GM18498 (cell line): ENCODE data around the gene DIP2B.
"Not testable (repeated sequence)": the region's sequence is repeated elsewhere in the genome, so short reads cannot be mapped to it uniquely, and the experiment has no call there.

Experiments used
- ATAC-seq: cut with Tn5 transposase; IDR thresholded peaks from one replicate; pipeline ENCODE4 v1.9.1; 2021; ENCODE audit warnings: mild to moderate bottlenecking, moderate library complexity; ENCODE audit not compliant: unreplicated experiment

DIP2B gene

GRCh38 chr12:50550530-50551223, 45.9 kb downstream of the DIP2B start:
- no peak for ATAC-seq

GRCh38 chr12:50551866-50552265, 47.1 kb downstream of the DIP2B start:
- ATAC-seq: no peak

GRCh38 chr12:50554651-50555050, 49.9 kb downstream of the DIP2B start:
- no peak for ATAC-seq

- ATAC-seq: no peak
Measured at GRCh38 chr12:50555471-50555885, 50.7 kb downstream of the DIP2B start.

- no peak for ATAC-seq
Measured at GRCh38 chr12:50556273-50556672, 51.5 kb downstream of the DIP2B start.

GRCh38 chr12:50556796-50557195, 52.0 kb downstream of the DIP2B start:
- ATAC-seq: not testable (repeated sequence)

GRCh38 chr12:50557421-50557820, 52.6 kb downstream of the DIP2B start:
- ATAC-seq: no peak

- ATAC-seq: no peak
Measured at GRCh38 chr12:50558970-50559369, 54.2 kb downstream of the DIP2B start.

GRCh38 chr12:50562520-50563433, 58.0 kb downstream of the DIP2B start:
- no peak for ATAC-seq

- ATAC-seq: no peak
Measured at GRCh38 chr12:50563434-50563787, 58.6 kb downstream of the DIP2B start.

- ATAC-seq: no peak
Measured at GRCh38 chr12:50564237-50564947, 59.6 kb downstream of the DIP2B start.

- ATAC-seq: no peak
Measured at GRCh38 chr12:50564948-50565297, 60.1 kb downstream of the DIP2B start.

GRCh38 chr12:50566066-50566465, 61.3 kb downstream of the DIP2B start:
- no peak for ATAC-seq

- ATAC-seq: no peak
Measured at GRCh38 chr12:50567926-50568325, 63.1 kb downstream of the DIP2B start.

- ATAC-seq: no peak
Measured at GRCh38 chr12:50568338-50569091, 63.7 kb downstream of the DIP2B start.

- ATAC-seq: no peak
Measured at GRCh38 chr12:50569321-50569720, 64.5 kb downstream of the DIP2B start.

- no peak for ATAC-seq
Measured at GRCh38 chr12:50569876-50570275, 65.1 kb downstream of the DIP2B start.

- ATAC-seq: no peak
Measured at GRCh38 chr12:50571786-50572185, 67.0 kb downstream of the DIP2B start.

- no peak for ATAC-seq
Measured at GRCh38 chr12:50572287-50572686, 67.5 kb downstream of the DIP2B start.

- no peak for ATAC-seq
Measured at GRCh38 chr12:50572760-50573159, 68.0 kb downstream of the DIP2B start.

- ATAC-seq: no peak
Measured at GRCh38 chr12:50573271-50573670, 68.5 kb downstream of the DIP2B start.
